NCI-H526 (cell line): Measurements from ENCODE around the gene TMEM187.
"Not testable (repeated sequence)": the region's sequence is repeated elsewhere in the genome, so short reads cannot be mapped to it uniquely, and the experiment has no call there.

ENCODE experiments used
- DNase-seq, 2 experiments: peaks; one replicate each; lab custom pipeline; 2025; lab: John Stamatoyannopoulos, UW

The TMEM187 gene

DNA sequence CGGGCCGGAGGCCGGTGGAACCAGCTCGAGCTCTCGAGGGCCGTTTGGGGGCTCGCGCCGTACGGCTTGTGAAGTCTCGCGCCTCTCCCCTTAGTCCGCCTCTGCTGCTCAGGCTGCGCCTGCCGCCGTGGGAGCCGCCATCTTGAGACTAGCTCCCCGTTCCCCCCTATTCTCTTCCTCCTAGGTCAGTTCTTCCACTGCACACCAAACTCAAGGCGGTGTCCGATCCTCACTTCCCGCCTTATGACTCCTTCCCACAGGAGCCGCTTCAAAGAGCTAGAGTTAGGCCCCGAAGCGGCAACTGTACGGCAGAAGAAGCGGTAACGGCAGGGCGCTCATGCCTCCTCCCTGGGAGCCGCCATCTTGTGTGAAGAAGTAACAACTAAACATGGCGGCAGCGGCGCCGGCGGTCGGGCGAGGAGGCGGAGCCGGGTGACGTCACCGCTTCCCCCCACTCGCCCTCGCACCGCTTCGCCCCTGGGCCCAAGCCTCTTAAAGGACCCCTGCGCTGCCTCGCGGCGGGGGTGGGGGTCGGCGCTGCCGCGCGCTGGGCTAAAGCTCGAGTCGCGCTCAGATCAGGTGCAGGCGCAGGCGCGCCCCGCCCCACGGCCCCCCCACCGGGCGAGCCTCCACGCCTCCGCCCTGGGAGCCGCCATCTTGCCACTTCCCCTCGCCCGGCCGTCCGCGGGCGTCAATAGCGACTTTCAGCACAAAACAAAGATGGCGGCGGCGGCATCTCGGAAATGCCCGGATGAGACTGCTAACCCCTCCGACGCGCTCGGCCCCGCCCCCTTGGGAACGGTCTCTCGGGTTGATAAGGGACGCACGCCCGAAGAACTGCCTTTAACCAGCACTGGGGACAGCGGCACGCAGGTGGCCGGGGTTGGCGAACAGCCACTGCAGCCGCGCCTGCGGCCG, 845 bp upstream of the TMEM187 start, which contains the start of gene HCFC1:
Gene HCFC1, minus strand, starts transcription at position 369 of the 918 bp plus-strand sequence. CDS start 978 bp downstream, outside the sequence.
- DNase-seq = peak; percentile 84 to 96

DNA sequence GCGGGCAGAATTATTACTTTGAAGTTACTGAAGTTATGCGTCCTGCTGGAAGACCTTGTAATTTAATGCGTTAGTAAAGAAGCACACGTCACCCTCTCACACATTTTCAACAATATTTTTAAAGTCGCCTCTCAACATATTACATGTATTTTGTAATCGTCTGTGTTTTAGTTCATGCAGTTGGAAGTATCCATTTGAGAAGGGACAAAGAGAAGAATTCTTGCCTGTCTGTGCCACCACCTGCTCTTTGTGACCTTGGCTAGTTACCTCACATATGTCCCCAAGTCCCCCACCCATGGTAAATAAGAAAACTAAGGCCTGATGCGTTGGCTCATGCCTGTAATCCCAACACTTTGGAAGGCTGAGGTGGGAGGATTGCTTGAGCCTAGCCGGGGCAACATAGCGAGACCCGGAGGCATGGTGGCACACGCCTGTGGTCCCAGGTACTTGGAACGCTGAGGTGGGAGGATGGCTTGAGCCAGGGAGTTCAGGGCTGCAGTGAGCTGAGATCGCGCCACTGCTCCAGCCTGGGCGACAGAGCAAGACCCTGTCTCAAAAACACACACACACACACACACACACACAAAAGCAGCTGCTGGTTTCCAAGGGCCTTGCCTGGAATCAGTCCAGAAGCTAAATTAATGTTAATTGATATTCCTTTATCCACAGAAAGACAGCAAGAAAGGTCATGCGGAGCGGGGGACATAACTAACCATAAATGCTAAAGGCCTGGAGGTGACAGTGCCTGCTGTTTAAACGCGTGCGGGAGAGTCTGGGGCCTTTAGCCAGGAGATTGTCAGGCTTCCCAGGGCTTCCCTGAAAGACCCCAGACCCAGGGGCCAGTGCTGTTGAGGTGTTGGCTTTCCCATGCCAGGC, 811 bp downstream of the TMEM187 start:
- peak in 1 of 2 experiments; percentile 38 for DNase-seq

DNA sequence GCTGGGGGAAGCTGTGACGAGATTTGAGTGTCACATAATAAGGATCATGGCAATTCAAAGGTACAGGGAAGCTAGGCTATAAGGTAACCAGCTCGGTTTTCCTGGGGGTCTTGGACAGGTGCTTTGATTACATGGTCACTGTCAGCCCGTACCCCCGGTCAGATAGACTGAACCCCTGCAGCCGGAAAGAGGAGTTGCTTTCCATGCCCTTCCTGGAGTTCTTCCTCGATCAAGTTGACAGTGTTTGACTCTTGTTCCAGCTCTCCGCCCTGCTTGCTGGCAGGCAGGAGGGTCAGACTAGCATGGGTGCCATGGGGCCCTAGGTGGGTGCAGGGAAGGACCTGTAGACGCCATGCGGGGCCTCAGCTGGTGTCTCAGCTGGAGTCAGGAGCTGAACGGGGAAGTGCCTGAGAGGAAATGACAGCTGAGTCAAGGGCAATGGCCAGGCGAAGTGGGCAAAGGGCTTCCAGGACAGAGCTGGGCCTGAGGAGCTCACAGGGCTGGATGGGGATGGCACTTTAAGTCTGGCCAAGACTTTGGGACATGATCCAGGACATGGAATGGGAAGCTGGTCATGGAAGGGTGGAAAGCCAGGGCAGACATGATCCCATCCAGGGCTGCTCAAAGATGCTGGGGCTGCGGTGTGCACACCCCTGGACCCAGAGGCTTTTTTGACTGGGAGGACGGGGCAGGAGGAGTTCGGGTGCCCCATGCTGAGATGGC, 1.6 kb downstream of the TMEM187 start:
- peak in 1 of 2 experiments; percentile 22 for DNase-seq

DNA sequence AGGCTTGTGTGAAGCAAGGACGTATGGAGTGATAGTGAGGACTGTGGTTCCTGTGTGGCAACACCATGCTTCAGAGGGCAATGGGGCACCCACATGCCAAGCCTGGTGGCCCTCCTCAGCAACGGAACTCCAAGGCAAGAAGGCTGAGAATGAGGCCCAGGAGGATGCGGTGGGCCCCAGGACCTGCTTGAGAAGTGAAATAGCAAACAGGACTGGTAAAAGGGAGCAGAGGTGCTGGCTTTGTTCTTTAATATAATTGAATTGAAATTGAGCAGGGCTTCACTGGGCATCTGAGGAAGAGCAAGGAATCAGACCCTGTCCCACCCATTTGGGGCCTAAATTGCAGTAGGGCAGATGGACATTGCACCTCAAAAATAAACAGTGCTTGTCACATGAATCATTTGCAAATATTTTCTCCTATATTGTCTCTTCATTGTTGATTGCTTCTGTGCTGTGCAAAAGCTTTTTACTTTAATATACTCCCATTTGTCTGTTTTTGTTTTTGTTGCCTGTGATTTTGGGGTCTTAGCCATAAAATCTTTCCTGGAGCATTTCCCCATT, 2.3 kb downstream of the TMEM187 start:
- no peak for DNase-seq

DNA sequence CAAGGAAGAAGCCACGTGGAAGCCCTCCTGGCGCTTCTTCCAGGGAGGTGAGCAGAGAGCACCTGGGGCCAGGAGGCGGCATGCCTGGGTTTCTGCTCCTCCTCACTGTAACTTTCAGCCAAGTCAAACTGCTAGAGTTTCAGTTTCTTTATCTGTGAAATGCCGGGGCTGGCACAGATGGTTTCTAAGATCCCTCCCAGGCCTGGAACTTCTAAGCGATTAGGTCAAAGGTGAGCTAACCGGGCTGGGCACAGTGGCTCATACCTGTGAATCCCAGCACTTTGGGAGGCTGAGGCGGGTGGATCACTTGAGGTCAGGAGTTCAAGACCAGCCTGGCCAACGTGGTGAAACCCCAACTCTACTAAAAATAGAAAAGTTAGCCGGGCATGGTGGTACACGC, 7.8 kb downstream of the TMEM187 start:
- not testable (repeated sequence) for DNase-seq

DNA sequence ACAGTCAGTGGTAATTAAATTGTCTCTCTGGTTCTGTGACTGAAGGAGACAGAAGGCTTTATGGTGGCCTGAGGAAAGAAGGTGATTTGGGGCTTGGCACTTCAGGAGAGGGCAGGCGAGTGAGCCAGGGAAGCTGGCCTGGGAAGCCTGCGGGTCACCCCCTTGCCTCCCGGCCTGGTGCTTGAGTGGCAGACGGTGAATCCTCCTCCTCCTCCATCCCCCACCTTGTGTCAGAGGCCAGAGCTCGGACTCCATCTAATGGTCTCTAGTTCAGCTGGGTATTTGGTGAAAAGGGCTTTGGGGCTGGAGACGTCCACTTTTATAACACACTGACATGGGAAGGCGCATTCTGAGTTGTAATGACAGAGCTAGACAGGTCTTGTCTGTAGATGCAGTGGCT, 8.7 kb downstream of the TMEM187 start:
- DNase-seq = no peak

DNA sequence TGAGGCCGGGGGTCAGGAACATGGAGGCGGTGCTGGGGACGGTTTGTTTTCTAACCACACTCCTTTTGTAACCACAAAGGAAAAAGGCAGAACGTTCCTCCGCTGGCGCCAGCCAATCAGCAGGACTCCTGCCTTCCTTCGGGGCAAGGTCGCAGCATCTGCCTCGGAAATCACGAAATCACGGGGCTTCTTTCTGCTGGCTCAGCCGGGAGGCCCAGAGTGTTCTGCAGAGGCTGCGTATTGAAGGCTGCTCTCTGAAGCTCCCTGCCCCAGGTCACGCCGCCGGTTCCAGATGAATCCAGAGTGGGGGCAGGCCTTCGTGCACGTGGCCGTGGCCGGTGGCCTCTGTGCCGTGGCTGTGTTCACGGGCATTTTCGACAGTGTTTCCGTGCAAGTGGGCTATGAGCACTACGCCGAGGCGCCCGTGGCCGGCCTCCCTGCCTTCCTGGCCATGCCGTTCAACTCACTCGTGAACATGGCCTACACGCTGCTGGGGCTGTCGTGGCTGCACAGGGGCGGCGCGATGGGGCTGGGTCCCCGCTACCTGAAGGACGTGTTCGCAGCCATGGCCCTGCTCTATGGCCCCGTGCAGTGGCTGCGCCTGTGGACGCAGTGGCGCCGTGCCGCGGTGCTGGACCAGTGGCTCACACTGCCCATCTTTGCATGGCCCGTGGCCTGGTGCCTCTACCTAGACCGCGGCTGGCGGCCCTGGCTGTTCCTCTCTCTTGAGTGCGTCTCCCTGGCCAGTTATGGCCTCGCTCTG, 9.4 kb downstream of the TMEM187 start:
- no peak for DNase-seq

DNA sequence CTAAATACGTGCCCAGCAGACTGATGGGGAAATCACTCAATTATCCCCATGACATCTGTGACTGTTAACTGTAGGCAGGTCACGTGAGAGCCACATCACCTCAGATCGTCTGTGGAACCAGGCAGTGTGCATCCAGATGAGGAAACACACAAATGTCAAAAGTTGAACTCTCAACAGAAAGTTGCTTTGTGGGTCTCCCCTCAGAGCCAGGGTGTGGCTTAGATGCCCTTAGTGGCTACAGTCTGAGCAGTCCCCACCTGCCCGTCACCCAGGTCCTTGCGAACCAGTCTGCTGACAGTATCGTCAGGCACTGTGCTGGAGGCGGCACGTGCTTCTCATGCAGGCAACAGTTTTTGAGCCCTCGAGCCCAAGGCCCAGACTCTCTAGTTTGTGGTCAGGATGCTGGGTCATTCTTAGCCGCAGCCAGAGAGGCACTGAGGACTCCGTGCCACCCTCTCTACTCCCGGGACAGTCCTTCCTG, 10.8 kb downstream of the TMEM187 start:
- no peak for DNase-seq

DNA sequence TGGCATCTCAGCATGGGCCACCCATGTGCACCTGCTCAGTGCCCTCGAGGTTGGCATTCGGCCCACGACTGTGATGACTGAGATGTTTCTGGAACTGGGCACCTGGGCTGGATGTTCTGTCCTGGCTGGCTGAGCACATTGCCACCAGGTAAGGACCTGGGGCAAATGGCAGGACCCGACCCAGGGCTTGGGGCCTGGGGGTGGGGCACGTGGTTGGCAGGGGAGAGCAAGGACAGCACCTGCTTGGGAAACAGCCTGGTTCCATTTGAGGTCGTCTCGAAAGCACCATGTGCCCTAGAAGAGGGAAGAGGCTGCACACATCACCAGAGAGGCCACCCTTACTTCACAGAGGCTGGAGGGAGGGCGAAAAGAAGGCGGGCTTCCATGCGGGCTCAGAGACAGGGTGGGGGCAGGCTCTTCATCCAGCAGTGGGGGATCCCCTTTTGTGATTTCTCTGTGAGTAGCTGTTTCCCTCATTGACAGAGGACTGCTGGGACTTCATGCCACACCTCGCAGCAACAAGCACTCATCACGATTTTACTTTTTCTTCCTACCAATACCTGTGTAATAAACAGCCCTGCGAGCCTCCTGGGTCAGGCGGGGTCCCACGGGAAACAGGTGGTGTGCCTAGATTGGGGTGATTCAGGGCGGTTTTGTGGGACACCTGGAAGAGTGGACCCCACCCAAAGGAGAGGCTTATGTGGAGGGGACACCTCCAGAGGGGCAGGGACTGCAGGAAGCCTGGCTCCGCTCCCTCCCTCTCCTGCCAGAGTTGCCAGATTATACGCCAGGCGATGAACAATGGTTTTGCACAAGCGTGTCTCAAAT, 12.0 kb downstream of the TMEM187 start:
- no peak for DNase-seq

DNA sequence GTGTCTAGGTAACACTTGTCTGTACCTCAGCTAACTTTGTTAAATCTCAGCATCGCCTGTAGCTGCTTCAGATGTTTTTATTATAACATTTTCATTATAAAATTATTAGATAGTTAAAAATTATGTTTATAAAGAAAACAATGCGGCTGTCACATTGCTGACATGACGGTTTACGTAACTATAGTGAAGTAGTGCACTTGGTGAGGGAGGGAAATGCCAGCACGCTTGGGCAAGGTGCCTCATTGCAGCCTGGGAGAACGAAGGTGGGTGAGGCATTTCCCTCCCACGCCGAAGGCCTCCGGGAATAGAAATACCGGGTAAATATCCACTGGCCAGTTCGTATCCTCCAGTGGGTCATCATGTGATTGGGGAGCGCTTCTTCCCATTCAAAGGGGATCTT, 15.9 kb downstream of the TMEM187 start:
- no peak for DNase-seq

DNA sequence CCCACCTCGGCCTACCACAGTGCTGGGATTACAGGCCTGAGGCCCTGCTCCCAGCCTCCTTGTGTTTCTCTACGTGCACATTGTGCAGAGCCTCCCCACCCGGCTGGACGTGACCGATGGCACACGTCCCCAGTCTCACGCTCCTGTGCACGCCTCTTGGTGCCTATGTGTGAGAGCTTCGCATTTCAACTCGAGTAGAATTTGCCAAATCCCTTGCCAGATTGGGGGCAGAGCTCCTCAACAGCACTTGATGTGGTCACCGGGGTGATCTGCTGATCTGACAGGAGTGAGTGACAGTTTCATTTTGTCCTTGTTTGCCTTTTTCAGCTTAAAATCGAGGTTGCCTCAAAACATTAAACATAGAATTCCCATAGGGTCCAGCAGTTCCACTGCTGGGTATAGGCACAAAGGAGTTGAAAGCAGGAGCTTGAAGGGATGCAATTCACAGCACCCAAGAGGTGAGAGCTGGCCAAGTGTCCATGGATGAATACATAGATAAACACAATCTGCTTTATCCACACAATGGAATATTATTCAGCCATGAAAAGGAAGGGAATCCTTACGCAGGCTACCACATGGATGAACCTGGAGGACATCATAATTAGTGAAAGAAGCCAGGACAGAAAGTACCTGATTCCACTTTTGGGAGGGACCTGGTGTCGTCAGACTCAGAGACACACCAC, 17.6 kb downstream of the TMEM187 start:
- no peak for DNase-seq

DNA sequence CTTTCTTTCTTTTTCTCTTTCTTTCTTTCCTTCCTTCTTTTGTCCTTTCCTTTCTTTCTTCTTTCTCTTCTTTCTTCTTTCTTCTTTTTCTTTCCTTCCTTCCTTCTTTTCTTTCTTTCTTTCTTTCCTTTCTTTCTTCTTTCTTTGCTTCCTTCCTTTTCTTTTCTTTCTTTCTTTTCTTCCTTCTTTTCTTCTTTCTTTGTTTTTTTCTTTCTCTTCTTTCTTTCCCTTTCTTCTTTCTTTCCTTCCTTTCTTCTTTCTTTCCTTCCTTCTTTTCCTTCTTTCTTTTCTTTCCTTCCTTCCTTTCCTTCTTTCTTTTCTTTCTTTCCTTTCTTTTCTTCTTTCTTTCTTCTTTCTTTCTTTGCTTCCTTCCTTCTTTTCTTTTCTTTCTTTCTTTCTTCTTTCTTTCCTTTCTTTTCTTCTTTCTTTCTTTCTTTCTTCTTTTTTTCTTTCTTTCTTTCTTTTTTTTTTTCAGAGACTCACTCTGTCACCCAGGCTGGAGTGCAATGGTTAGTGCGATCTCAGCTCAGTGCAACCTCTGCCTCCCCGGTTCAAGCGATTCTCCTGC, 18.5 kb downstream of the TMEM187 start:
- no peak for DNase-seq

DNA sequence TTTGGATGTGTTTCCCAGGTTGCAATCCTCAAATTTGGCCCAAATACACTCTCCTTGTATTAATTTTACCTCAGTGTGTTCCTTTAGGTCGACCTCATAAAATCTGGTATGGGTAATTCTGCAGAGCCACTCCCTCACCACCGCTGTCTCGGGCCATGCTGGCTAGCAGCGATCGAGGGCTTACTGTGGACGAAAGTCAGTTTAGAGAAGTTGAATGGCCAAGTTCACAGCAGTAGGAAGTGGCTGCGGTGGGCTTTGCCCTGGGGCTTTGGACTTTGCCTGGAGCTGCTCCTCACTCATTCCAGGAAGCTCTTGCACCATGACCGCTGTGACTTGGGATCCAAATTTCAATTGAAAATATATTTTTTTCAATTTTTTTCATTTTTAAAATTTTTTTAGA, 19.6 kb downstream of the TMEM187 start:
- no peak for DNase-seq

DNA sequence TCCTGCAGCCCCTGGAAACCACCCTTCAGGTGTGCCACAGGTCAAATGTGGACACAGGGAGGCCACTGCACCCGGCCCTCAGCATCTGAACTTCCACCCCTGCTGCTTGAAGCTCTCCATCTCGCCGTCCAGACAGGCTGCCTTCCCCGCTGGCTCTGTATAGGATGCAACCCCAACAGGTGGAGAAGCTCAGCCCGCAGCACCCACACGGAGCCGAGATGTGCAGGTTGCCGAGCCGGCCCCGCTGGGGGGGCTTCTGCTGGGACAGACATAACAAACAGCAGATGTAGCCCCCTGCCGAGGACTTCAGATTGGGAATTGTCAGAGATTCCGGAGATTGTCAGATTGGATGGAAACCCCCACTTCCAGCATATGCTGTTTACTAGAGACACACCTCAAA, 20.5 kb downstream of the TMEM187 start:
- DNase-seq = no peak

DNA sequence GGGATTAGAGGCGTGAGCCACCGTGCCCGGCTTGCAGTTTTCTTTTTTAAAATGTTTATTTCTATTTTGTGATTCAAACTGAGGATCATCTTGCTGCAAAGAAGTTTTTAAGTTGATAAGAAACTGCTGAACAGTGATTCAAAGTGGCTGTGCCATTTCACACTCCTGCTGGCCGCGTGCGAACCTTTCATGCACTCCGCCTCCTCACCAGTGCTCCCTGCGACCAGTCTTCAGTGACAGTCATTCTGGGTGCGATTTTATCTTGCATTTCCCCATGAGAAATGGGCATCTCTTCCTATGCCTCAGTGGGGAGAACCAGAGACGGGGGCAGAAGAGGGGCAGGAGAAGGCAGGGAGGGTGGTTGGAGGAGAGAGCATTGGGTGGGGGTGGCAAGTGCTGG, 21.4 kb downstream of the TMEM187 start:
- DNase-seq = no peak

DNA sequence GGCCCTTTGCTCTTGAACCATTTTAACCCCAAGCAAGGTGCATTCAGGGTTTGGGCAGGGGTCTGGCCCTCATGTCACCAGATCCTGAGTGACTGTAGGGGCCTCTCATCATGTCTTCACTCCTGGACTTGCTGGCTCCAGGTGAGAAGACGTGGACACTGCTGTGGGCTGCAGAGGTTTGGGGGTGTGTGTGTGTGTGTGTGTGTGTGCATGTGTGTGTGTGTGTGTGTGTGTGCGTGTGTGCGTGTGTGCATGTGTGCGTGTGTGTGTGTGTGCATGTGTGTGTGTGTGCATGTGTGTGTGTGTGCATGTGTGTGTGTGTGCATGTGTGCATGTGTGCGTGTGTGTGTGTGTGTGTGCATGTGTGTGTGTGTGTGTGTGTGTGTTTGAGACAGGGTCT, 21.8 kb downstream of the TMEM187 start:
- DNase-seq = not testable (repeated sequence)

DNA sequence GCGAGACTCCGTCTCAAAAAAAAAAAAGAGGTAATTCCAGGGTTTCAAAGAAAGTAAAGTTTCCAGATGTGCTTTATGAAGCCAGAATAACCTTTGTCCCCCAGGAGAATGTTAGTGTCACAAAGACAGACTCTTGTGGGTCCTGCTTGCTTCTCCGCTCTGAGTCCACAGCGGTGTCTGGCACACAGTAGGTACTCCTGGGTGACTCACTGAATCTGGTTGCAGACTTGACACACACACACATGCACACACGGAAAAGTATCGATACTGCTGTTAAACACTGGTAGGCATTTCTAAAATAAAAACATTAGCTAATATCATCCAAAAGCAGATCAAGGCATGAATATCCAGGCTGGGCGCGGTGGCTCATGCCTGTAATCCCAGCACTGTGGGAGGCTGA, 22.9 kb downstream of the TMEM187 start:
- DNase-seq = no peak

DNA sequence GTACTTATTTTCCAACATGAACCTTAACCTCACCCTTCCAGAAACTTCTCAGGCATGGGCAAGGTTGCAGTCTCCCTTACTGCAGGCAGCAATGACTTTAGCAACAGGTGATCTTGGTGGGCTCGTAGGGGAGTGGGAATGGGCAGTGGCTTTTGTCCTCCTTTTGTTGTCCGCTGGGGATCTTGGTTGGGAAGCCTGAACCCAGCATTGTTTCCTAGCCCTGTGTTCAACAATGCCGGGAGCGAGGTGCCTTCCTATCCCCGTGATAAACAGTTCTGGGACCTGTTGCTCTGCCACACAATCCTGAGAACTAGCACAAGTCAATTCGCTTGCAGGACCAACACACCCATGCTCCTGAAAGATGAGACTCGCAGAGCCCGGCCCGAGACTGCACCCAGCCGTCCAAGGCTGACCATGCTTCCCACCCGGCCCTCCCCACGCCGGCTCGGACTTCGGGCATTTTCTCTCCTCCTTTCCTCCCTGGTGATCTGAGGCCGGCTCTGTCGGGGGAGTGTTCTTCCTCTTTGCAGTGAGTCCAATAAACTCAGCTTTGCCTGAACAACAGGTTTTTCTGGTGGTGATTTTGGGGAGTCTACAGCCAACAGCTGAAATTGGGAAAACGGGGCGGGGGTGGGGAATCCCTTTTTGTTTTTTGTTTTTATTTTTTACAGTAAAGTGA, 26.9 kb downstream of the TMEM187 start:
- DNase-seq = no peak
